ENCODE results near the gene SPHK2.

Gene SPHK2

DNA sequence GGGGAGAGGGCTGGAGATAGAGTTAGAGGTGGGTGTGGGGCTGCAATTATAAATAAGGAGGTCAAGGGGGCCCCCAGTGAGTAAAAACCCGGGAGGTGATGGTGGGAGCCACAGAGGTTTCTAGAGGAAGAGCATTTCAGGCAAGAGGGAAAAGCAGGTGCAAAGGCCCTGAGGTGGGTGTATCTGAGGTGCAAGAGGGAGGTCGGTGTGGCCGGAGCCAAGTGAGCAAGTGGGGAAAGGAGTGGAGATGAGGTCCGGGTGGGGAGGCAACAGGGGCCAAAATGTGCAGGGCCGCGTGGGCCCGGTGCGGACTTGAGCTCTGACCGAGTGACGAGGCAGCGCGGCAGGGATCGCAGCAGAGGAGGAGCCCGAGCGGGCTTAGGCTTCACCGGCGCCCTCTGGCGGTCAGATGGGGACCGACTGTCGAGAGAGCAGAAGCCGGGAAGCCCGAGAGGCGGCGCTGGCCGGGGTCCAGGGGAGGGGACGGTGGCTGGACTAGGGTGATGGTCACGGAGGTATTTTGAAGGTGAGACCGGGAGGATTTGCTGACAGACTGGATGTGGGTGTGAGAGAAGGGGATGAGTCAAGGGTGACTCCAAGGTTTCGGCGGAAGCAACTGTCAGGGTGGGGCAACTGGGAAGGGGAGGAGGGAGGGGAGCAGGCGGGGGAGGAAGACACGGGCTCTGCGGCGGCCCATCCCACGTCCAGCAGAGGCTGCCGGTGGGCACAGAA lies 30.5 kb upstream of the SPHK2 start:
- Histone ChIP-seq H3K27me3 (ENCODE audit: control insufficient read depth, insufficient read depth, low read length, poor library complexity, severe bottlenecking) (peaks cover 6% of the 10 kb centered on the region), H3K27ac (ENCODE audit: insufficient read depth, low read depth, low read length, poor library complexity, severe bottlenecking) (no peak overlapping the region), H3K9me3 (ENCODE audit: control insufficient read depth, low read length) (no peaks in the 10 kb centered on the region), H3K4me1 (ENCODE audit: control insufficient read depth, insufficient read depth, low read length) (peaks cover 2% of the 10 kb centered on the region), H3K4me3 (ENCODE audit: insufficient read depth, low read depth, low read length) (peak overlapping the region; percentile 1), H3K36me3 (ENCODE audit: control insufficient read depth, insufficient read depth, low read length) (no peaks in the 10 kb centered on the region)
- WGBS, 2 experiments = 7 to 8% methylated on average over 36 of the region's 36 CpGs

DNA sequence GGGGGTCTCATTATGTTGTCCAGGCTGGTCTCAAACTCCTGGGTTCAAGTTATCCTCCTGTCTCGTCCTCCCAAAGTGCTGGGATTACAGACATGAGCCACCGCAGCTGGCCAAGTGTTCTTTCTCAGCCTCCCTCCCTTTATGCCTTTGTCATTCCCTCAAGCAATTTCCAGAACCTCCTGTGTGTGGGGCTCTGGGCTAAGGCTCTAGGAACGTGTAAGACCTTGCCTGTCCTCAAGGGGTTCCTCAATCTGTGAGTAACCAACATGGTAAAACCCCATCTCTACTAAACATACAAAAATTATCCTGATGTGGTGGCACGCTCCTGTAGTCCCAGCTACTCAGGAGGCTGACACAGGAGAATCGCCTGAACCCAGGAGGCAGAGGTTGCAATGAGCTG lies 28.3 kb upstream of the SPHK2 start:
- 85% methylated on average over 5 of the region's 5 CpGs for WGBS, 2 experiments

DNA sequence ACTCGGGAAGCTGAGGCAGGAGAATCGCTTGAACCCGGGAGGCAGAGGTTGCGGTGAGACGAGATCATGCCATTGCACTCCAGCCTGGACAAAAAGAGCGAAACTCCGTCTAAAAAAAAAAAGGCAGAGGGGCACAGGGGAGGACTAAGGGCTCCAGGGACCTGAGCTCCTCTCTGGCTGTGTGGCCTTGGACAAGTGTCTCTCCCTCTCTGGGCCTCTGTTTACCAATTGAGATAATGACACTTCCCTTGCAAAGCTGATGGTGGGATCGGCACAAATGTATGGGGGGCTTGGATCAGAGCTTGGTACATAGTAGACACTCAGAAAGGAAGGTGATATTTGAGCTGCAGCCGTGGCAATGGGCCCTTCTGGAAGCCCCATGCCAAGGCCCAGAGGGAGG lies 24.1 kb upstream of the SPHK2 start:
- Histone ChIP-seq H3K4me3 (ENCODE audit: insufficient read depth, low read depth, low read length) (no peak overlapping the region), H3K4me1 (ENCODE audit: control insufficient read depth, insufficient read depth, low read length) (no peaks in the 10 kb centered on the region), H3K36me3 (ENCODE audit: control insufficient read depth, insufficient read depth, low read length) (no peaks in the 10 kb centered on the region), H3K27me3 (ENCODE audit: control insufficient read depth, insufficient read depth, low read length, poor library complexity, severe bottlenecking) (no peaks in the 10 kb centered on the region), H3K27ac (ENCODE audit: insufficient read depth, low read depth, low read length, poor library complexity, severe bottlenecking) (no peak overlapping the region), H3K9me3 (ENCODE audit: control insufficient read depth, low read length) (no peaks in the 10 kb centered on the region)
- WGBS, 2 experiments = 89 to 90% methylated on average over 9 of the region's 9 CpGs

More for the DNA sequence above, 28.3 kb upstream of the SPHK2 start:
- Histone ChIP-seq H3K36me3 (ENCODE audit: control insufficient read depth, insufficient read depth, low read length) (no peaks in the 10 kb centered on the region), H3K27me3 (ENCODE audit: control insufficient read depth, insufficient read depth, low read length, poor library complexity, severe bottlenecking) (peaks cover 6% of the 10 kb centered on the region), H3K9me3 (ENCODE audit: control insufficient read depth, low read length) (no peaks in the 10 kb centered on the region), H3K4me1 (ENCODE audit: control insufficient read depth, insufficient read depth, low read length) (no peaks in the 10 kb centered on the region), H3K4me3 (ENCODE audit: insufficient read depth, low read depth, low read length) (no peak overlapping the region), H3K27ac (ENCODE audit: insufficient read depth, low read depth, low read length, poor library complexity, severe bottlenecking) (no peak overlapping the region)

DNA sequence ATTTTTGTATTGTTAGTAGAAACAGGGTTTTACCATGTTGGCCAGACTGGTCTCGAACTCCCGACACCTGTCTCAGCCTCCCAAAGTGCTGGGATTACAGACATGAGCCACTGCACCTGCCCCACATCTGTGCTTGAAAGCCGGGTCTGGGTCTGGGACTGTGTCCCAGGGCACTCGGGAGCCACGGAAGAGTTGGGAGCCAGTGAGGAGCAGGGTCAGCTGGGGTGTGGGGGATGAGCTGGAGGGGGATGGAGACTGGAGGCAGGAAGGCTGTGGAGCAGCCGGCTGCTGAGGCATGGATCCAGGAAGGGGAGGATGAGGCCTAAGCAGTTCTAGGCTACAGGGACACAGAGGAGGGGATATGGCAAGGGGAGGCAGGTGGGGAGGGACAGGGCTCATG lies 23.5 kb upstream of the SPHK2 start:
- no peaks in the 10 kb centered on the region for H3K27me3 ChIP-seq (ENCODE audit: control insufficient read depth, insufficient read depth, low read length, poor library complexity, severe bottlenecking)
- H3K4me3 ChIP-seq (ENCODE audit: insufficient read depth, low read depth, low read length) = no peak overlapping the region
- no peaks in the 10 kb centered on the region for H3K9me3 ChIP-seq (ENCODE audit: control insufficient read depth, low read length)
- no peaks in the 10 kb centered on the region for H3K4me1 ChIP-seq (ENCODE audit: control insufficient read depth, insufficient read depth, low read length)
- 88 to 91% methylated on average over 6 of the region's 6 CpGs for WGBS, 2 experiments
- H3K27ac ChIP-seq (ENCODE audit: insufficient read depth, low read depth, low read length, poor library complexity, severe bottlenecking) = no peak overlapping the region
- no peaks in the 10 kb centered on the region for H3K36me3 ChIP-seq (ENCODE audit: control insufficient read depth, insufficient read depth, low read length)

DNA sequence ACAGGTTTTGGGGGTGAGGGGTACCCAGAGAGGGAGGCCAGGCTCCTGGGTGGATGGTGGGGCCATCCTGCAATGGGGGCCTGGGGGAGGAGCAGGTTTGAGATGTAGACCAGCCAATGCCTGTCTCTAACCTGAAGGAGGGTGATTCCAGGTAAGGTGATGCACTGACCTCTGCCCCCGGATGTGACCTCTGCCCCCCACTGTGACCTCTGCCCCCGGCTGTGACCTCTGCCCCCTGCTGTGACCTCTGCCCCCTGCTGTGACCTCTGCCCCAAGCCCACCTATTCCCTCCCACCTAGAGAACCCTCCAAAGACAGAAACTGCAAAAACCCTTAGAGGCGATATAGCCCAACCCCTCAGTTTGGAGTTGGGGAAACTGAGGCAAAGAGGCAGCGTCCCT lies 23.1 kb upstream of the SPHK2 start:
- WGBS, 2 experiments = 93 to 95% methylated on average over 4 of the region's 4 CpGs
- Histone ChIP-seq H3K9me3 (ENCODE audit: control insufficient read depth, low read length) (no peaks in the 10 kb centered on the region), H3K27me3 (ENCODE audit: control insufficient read depth, insufficient read depth, low read length, poor library complexity, severe bottlenecking) (no peaks in the 10 kb centered on the region), H3K27ac (ENCODE audit: insufficient read depth, low read depth, low read length, poor library complexity, severe bottlenecking) (no peak overlapping the region), H3K36me3 (ENCODE audit: control insufficient read depth, insufficient read depth, low read length) (no peaks in the 10 kb centered on the region), H3K4me3 (ENCODE audit: insufficient read depth, low read depth, low read length) (no peak overlapping the region), H3K4me1 (ENCODE audit: control insufficient read depth, insufficient read depth, low read length) (no peaks in the 10 kb centered on the region)

DNA sequence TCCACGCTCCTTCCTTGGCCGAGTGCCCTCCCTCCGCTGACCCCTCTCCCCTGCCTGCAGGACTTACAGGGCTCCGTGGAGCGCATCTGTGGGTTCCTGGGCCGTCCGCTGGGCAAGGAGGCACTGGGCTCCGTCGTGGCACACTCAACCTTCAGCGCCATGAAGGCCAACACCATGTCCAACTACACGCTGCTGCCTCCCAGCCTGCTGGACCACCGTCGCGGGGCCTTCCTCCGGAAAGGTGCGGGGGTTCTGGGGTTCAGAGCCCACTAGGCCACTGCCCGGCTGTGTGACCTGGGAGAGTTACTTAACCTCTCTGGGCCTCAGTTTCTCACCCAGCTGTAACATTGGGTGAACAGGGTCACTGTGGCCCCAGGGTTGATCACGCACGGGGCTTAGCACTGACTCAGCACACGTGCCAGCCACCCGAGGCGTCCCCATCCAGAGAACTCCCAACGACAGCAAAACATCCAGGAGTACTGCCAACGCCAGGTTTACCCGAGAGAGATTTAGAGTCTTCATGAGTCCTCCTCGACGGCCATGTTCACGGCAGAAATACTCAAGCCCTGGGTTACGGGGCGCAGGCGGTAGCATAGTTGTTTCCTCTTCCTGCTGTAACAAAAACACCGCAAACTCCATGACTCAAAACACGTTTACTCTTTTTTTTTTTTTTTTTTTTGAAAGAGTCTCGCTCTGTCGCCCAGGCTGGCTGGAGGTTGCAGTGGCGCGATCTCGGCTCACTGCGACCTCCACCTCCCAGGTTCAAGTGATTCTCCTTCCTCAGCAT lies 22.4 kb upstream of the SPHK2 start:
- Histone ChIP-seq H3K36me3 (ENCODE audit: control insufficient read depth, insufficient read depth, low read length) (no peaks in the 10 kb centered on the region), H3K4me1 (ENCODE audit: control insufficient read depth, insufficient read depth, low read length) (no peaks in the 10 kb centered on the region), H3K27me3 (ENCODE audit: control insufficient read depth, insufficient read depth, low read length, poor library complexity, severe bottlenecking) (no peaks in the 10 kb centered on the region), H3K9me3 (ENCODE audit: control insufficient read depth, low read length) (no peaks in the 10 kb centered on the region), H3K27ac (ENCODE audit: insufficient read depth, low read depth, low read length, poor library complexity, severe bottlenecking) (no peak overlapping the region), H3K4me3 (ENCODE audit: insufficient read depth, low read depth, low read length) (no peak overlapping the region)
- WGBS, 2 experiments = 89 to 91% methylated on average over 39 of the region's 39 CpGs

DNA sequence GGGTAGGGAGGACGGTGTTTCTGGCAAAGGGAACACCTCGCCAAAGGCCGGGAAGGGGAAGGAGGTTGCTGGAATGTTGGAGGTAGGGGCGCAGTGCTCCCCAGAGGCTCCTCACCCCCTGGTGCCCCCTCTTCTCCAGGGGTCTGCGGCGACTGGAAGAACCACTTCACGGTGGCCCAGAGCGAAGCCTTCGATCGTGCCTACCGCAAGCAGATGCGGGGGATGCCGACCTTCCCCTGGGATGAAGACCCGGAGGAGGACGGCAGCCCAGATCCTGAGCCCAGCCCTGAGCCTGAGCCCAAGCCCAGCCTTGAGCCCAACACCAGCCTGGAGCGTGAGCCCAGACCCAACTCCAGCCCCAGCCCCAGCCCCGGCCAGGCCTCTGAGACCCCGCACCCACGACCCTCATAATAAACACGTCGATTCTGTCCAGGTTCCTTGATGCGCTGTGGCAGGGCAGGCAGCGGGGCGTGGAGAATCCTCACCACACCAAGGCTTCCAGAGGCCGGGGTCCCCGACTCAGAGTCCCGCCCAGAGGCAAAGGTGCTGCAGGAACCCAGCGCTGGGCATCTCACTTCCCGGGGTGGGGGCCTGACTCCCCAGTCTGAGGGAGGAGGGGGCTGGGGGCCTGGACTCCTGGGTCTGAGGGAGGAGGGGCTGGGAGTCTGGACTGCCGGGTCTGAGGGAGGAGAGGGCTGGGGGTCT lies 20.2 kb upstream of the SPHK2 start:
- Histone ChIP-seq H3K27me3 (ENCODE audit: control insufficient read depth, insufficient read depth, low read length, poor library complexity, severe bottlenecking) (no peaks in the 10 kb centered on the region), H3K4me3 (ENCODE audit: insufficient read depth, low read depth, low read length) (no peak overlapping the region), H3K27ac (ENCODE audit: insufficient read depth, low read depth, low read length, poor library complexity, severe bottlenecking) (no peak overlapping the region), H3K9me3 (ENCODE audit: control insufficient read depth, low read length) (no peaks in the 10 kb centered on the region), H3K36me3 (ENCODE audit: control insufficient read depth, insufficient read depth, low read length) (no peaks in the 10 kb centered on the region), H3K4me1 (ENCODE audit: control insufficient read depth, insufficient read depth, low read length) (no peaks in the 10 kb centered on the region)
- WGBS, 2 experiments = 85 to 87% methylated on average over 30 of the region's 30 CpGs

DNA sequence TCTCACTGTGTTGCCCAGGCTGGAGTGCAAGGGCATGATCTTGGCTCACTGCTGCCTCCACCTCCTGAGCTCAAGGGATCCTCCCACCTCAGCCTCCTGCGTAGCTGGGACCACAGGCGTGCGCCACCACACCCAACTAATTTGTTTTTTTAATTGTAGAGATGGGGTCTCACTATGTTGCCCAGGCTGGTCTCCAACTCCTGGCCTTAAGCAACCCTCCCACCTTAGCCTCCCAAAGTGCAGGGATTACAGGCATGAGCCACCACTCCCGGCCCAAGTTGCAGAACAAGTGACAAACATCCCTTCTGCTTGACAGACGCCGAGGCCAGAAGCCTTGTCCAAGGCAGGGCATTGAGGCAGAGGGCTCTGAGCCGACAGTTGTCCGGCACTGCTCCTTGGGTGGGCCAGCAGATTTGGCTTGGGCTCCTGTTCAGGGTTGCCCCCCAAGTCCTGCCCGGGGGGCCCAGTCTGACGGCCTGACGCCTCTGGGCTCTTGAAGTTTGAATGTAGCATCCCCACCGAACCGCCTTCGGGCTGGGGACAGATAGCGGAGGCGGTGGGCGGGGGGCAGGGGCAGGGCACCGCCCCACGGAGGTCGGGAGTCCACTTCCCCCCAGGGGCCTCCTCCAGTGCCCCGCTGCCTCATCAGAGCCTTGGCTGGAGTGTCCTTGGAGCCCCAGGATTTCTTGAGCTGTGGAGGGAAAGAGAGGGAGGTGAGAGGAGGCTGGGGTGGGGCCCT lies 18.5 kb upstream of the SPHK2 start:
- Histone ChIP-seq H3K9me3 (ENCODE audit: control insufficient read depth, low read length) (no peaks in the 10 kb centered on the region), H3K27ac (ENCODE audit: insufficient read depth, low read depth, low read length, poor library complexity, severe bottlenecking) (no peak overlapping the region), H3K36me3 (ENCODE audit: control insufficient read depth, insufficient read depth, low read length) (no peaks in the 10 kb centered on the region), H3K4me1 (ENCODE audit: control insufficient read depth, insufficient read depth, low read length) (no peaks in the 10 kb centered on the region), H3K27me3 (ENCODE audit: control insufficient read depth, insufficient read depth, low read length, poor library complexity, severe bottlenecking) (no peaks in the 10 kb centered on the region), H3K4me3 (ENCODE audit: insufficient read depth, low read depth, low read length) (no peak overlapping the region)
- 91% methylated on average over 21 of the region's 21 CpGs for WGBS, 2 experiments

DNA sequence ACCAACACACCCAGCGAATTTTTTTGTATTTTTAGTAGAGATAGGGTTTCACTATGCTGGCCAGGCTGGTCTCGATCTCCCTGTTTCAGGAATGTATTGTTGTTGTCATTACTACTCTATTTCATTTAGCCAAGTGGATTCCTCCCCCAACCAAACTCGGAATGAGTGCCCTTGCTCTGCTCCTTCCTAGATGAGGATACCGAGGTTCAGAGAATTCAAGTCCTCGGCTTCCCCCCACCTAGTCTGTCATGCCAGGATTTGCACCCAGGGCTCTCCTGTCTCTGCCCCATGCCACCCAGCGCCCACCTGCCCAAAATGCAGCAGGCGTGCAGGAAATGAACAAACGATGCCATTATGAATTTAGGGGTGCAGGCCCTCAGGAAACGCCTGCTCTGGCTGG lies 16.3 kb upstream of the SPHK2 start:
- WGBS, 2 experiments = 94% methylated on average over 8 to 9 of the region's 9 CpGs
- Histone ChIP-seq H3K27me3 (ENCODE audit: control insufficient read depth, insufficient read depth, low read length, poor library complexity, severe bottlenecking) (no peaks in the 10 kb centered on the region), H3K4me3 (ENCODE audit: insufficient read depth, low read depth, low read length) (no peak overlapping the region), H3K4me1 (ENCODE audit: control insufficient read depth, insufficient read depth, low read length) (no peaks in the 10 kb centered on the region), H3K27ac (ENCODE audit: insufficient read depth, low read depth, low read length, poor library complexity, severe bottlenecking) (no peak overlapping the region), H3K36me3 (ENCODE audit: control insufficient read depth, insufficient read depth, low read length) (no peaks in the 10 kb centered on the region), H3K9me3 (ENCODE audit: control insufficient read depth, low read length) (no peaks in the 10 kb centered on the region)

DNA sequence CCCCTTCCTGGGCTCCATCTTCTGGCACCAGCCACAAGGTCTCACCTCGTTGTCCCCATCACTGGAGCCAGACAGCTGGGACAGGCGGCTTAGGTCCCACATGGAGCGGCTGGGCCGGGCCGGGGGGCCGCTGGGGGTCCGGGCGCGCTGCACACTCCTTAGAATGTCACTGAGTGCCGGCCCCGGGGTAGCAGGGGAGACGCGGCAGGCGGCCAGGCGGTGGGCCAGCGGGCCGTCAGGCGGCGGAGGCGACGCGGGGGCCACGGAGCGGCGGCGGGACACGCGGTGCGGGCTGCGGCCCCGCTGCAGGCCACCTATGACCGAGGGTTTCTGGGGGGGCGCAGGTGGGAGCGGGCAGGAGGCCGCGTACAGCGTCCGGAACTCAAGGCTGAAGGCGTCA lies 15.9 kb upstream of the SPHK2 start:
- Histone ChIP-seq H3K4me3 (ENCODE audit: insufficient read depth, low read depth, low read length) (no peak overlapping the region), H3K27ac (ENCODE audit: insufficient read depth, low read depth, low read length, poor library complexity, severe bottlenecking) (no peak overlapping the region), H3K9me3 (ENCODE audit: control insufficient read depth, low read length) (no peaks in the 10 kb centered on the region), H3K27me3 (ENCODE audit: control insufficient read depth, insufficient read depth, low read length, poor library complexity, severe bottlenecking) (no peaks in the 10 kb centered on the region), H3K36me3 (ENCODE audit: control insufficient read depth, insufficient read depth, low read length) (no peaks in the 10 kb centered on the region), H3K4me1 (ENCODE audit: control insufficient read depth, insufficient read depth, low read length) (no peaks in the 10 kb centered on the region)
- whole genome bisulfite sequencing, 2 experiments = 96 to 97% methylated on average over 39 of the region's 39 CpGs

All from ectodermal cell (in vitro differentiated cells).